NCI-H1436 treated with DMSO at 0.1 percent for 48 hours (cell line): ENCODE results near the gene TBC1D3C.
"Not testable (repeated sequence)": the region's sequence is repeated elsewhere in the genome, so short reads cannot be mapped to it uniquely, and the experiment has no call there.

Experiments
- DNase-seq: peaks from one replicate; lab custom pipeline; 2025; lab: John Stamatoyannopoulos, UW

The TBC1D3C gene

DNA sequence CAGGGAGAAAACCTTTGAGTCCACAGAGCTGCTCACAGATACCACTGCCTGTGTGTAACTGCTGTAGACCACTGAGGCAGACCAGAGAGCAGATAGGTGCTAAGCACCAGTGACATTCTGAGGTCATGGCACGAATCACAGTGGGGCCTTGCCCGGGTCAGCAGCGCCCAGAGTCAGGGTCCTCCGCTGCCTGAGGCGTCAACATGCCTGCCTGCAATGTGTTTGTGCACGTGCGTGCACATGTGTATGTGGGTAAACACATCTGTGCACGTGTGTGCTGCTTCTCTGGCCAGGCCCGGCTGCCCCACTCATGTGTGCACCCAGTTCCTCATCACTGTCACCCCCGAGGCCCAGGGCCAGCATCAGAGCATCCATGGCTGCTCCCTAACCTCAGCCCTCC is at the start of gene TBC1D3C:
Gene TBC1D3C, minus strand, starts transcription at position 101 of the 400 bp plus-strand sequence. CDS start 1,568 bp downstream, outside the sequence.
- DNase-seq: not testable (repeated sequence)

- not testable (repeated sequence) for DNase-seq
Measured at GRCh38 chr17:38099262-38099661, 30.8 kb upstream of the TBC1D3C start.

DNA sequence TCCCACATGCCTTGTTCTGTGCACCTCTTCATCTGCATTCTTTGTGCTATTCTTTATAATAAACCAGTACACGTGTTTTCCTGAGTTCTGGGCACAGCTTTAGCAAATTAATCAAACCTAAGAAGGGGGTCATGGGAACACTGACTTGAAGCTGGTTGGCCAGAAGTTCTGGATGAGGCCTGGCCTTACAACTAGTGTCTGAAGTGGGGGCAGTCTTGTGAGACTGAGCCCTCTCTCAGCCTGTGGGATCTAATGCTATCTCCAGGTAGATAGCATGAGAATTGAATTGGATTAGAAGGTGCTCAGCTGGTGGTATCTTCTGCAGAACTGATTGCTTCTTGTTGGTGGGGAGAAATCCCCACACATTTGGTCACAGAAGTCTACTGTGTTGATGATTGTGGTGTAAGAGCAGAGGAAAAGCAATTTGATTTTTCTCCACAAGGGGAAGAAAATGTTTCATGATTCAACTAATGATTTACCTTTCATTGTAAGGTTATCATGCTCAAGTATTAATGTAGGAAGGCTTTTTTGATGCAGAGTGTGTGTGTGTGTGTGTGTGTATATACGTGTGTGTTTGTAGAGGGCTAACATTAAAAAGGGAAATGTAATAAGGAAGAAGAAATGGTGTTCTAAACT is 25.7 kb upstream of the TBC1D3C start:
- DNase-seq: not testable (repeated sequence)

DNA sequence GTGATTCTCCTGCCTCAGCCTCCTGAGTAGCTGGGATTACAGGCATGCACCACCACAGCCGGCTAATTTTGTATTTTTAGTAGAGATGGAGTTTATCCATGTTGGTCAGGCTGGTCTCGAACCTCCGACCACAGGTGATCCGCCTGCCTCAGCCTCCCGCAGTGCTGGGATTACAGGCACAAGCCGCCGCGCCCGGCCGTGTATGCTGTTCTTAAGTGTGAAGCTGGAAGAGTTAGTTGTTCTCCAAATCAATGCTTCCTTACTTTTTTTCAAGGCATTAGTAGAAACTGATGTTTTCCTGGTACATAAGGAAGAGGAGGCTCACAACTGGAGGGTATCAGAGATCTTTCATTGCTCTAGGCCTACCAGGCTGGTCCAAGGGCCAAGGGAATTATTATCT is 19.7 kb upstream of the TBC1D3C start:
- not testable (repeated sequence) for DNase-seq

- DNase-seq: not testable (repeated sequence)
Measured at GRCh38 chr17:38087344-38087743, 18.9 kb upstream of the TBC1D3C start.
